ENCODE measurements around the gene NKPD1.

The NKPD1 gene

GRCh38 chr19:45175515-45176345, 14.9 kb upstream of the NKPD1 start:
- Histone ChIP-seq H3K4me1 (ENCODE audit: control insufficient read depth in 5 of 5, insufficient read depth in 5 of 5, low read length in 5 of 5) (peaks cover 8 to 41% (median 32%) of the 10 kb centered on the region in 5 donors), H3K27me3 (ENCODE audit: control insufficient read depth in 5 of 5, insufficient read depth in 4 of 5, low read length in 5 of 5) (peaks cover 0 to 3% (median 0%) of the 10 kb centered on the region in 5 donors), H3K4me3 (ENCODE audit: low read depth in 1 of 5, low read length in 5 of 5) (no peak overlapping the region), H3K9ac (ENCODE audit: low read length in 5 of 5) (no peak overlapping the region), H3K9me3 (ENCODE audit: control insufficient read depth in 5 of 5, low read length in 5 of 5) (no peaks in the 10 kb centered on the region), H3K36me3 (ENCODE audit: control insufficient read depth in 5 of 5, insufficient read depth in 5 of 5, low read length in 5 of 5) (peaks cover 0 to 3% (median 0%) of the 10 kb centered on the region in 5 donors), H3K27ac (ENCODE audit: low read depth, low read length) (no peak overlapping the region)

DNA sequence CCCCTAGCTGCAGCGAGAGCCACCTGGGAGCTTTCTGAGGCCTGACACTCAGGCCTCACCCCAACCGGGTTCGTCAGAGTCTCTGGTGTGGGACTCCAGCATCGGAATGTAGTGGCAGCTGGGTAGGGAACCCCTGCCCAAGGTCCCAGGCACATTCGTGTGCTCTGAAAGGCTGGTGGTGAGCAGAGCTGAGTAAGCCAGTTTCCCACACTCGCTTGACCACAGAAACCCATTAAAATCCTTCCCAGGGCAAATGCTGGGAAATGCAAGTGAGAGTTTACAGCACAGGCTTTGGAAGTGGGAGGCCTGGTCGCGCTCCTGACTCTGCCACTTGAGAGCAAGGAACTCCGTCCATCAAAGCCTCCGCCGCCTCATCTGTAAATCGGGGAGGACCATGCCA, 13.0 kb upstream of the NKPD1 start:
- peaks cover 0 to 3% (median 0%) of the 10 kb centered on the region in 5 donors for H3K27me3 ChIP-seq (ENCODE audit: control insufficient read depth in 5 of 5, insufficient read depth in 4 of 5, low read length in 5 of 5)
- peaks cover 0 to 2% (median 0%) of the 10 kb centered on the region in 5 donors for H3K36me3 ChIP-seq (ENCODE audit: control insufficient read depth in 5 of 5, insufficient read depth in 5 of 5, low read length in 5 of 5)
- no peaks in the 10 kb centered on the region for H3K9me3 ChIP-seq (ENCODE audit: control insufficient read depth in 5 of 5, low read length in 5 of 5)
- H3K4me3 ChIP-seq (ENCODE audit: low read depth in 1 of 5, low read length in 5 of 5), result no peak overlapping the region
- no peak overlapping the region for H3K27ac ChIP-seq (ENCODE audit: low read depth, low read length)
- peak overlapping the region in 1 of 5 donors; percentile 30 for H3K9ac ChIP-seq (ENCODE audit: low read length in 5 of 5)
- peaks cover 5 to 29% (median 17%) of the 10 kb centered on the region in 5 donors for H3K4me1 ChIP-seq (ENCODE audit: control insufficient read depth in 5 of 5, insufficient read depth in 5 of 5, low read length in 5 of 5)

GRCh38 chr19:45172611-45173208, 11.9 kb upstream of the NKPD1 start:
- H3K4me1 ChIP-seq (ENCODE audit: control insufficient read depth in 5 of 5, insufficient read depth in 5 of 5, low read length in 5 of 5), result peaks cover 3 to 28% (median 13%) of the 10 kb centered on the region in 5 donors
- H3K36me3 ChIP-seq (ENCODE audit: control insufficient read depth in 5 of 5, insufficient read depth in 5 of 5, low read length in 5 of 5), result peaks cover 0 to 2% (median 0%) of the 10 kb centered on the region in 5 donors
- no peaks in the 10 kb centered on the region for H3K9me3 ChIP-seq (ENCODE audit: control insufficient read depth in 5 of 5, low read length in 5 of 5)
- no peak overlapping the region for H3K4me3 ChIP-seq (ENCODE audit: low read depth in 1 of 5, low read length in 5 of 5)
- H3K9ac ChIP-seq (ENCODE audit: low read length in 5 of 5), result peak overlapping the region in 1 of 5 donors; percentile 11
- no peak overlapping the region for H3K27ac ChIP-seq (ENCODE audit: low read depth, low read length)
- no peaks in the 10 kb centered on the region for H3K27me3 ChIP-seq (ENCODE audit: control insufficient read depth in 5 of 5, insufficient read depth in 4 of 5, low read length in 5 of 5)

GRCh38 chr19:45172173-45172572, 11.4 kb upstream of the NKPD1 start:
- peaks cover 0 to 2% (median 0%) of the 10 kb centered on the region in 5 donors for H3K36me3 ChIP-seq (ENCODE audit: control insufficient read depth in 5 of 5, insufficient read depth in 5 of 5, low read length in 5 of 5)
- H3K27ac ChIP-seq (ENCODE audit: low read depth, low read length), result no peak overlapping the region
- no peak overlapping the region for H3K9ac ChIP-seq (ENCODE audit: low read length in 5 of 5)
- peaks cover 2 to 24% (median 8%) of the 10 kb centered on the region in 5 donors for H3K4me1 ChIP-seq (ENCODE audit: control insufficient read depth in 5 of 5, insufficient read depth in 5 of 5, low read length in 5 of 5)
- H3K4me3 ChIP-seq (ENCODE audit: low read depth in 1 of 5, low read length in 5 of 5), result no peak overlapping the region
- H3K9me3 ChIP-seq (ENCODE audit: control insufficient read depth in 5 of 5, low read length in 5 of 5), result no peaks in the 10 kb centered on the region
- no peaks in the 10 kb centered on the region for H3K27me3 ChIP-seq (ENCODE audit: control insufficient read depth in 5 of 5, insufficient read depth in 4 of 5, low read length in 5 of 5)

GRCh38 chr19:45171211-45171623, 10.4 kb upstream of the NKPD1 start:
- Histone ChIP-seq H3K4me1 (ENCODE audit: control insufficient read depth in 5 of 5, insufficient read depth in 5 of 5, low read length in 5 of 5) (peaks cover 0 to 32% (median 8%) of the 10 kb centered on the region in 5 donors), H3K4me3 (ENCODE audit: low read depth in 1 of 5, low read length in 5 of 5) (no peak overlapping the region), H3K27ac (ENCODE audit: low read depth, low read length) (no peak overlapping the region), H3K36me3 (ENCODE audit: control insufficient read depth in 5 of 5, insufficient read depth in 5 of 5, low read length in 5 of 5) (peaks cover 0 to 2% (median 0%) of the 10 kb centered on the region in 5 donors), H3K9ac (ENCODE audit: low read length in 5 of 5) (no peak overlapping the region), H3K27me3 (ENCODE audit: control insufficient read depth in 5 of 5, insufficient read depth in 4 of 5, low read length in 5 of 5) (no peaks in the 10 kb centered on the region), H3K9me3 (ENCODE audit: control insufficient read depth in 5 of 5, low read length in 5 of 5) (no peaks in the 10 kb centered on the region)

GRCh38 chr19:45170146-45171106, 9.6 kb upstream of the NKPD1 start:
- H3K4me3 ChIP-seq (ENCODE audit: low read depth in 1 of 5, low read length in 5 of 5), result no peak overlapping the region
- peaks cover 0 to 2% (median 0%) of the 10 kb centered on the region in 5 donors for H3K36me3 ChIP-seq (ENCODE audit: control insufficient read depth in 5 of 5, insufficient read depth in 5 of 5, low read length in 5 of 5)
- peaks cover 0 to 32% (median 8%) of the 10 kb centered on the region in 5 donors for H3K4me1 ChIP-seq (ENCODE audit: control insufficient read depth in 5 of 5, insufficient read depth in 5 of 5, low read length in 5 of 5)
- H3K9me3 ChIP-seq (ENCODE audit: control insufficient read depth in 5 of 5, low read length in 5 of 5), result no peaks in the 10 kb centered on the region
- H3K27me3 ChIP-seq (ENCODE audit: control insufficient read depth in 5 of 5, insufficient read depth in 4 of 5, low read length in 5 of 5), result no peaks in the 10 kb centered on the region
- H3K27ac ChIP-seq (ENCODE audit: low read depth, low read length), result no peak overlapping the region
- no peak overlapping the region for H3K9ac ChIP-seq (ENCODE audit: low read length in 5 of 5)

GRCh38 chr19:45169602-45170001, 8.8 kb upstream of the NKPD1 start:
- Histone ChIP-seq H3K9ac (ENCODE audit: low read length in 5 of 5) (no peak overlapping the region), H3K27ac (ENCODE audit: low read depth, low read length) (no peak overlapping the region), H3K4me3 (ENCODE audit: low read depth in 1 of 5, low read length in 5 of 5) (no peak overlapping the region), H3K9me3 (ENCODE audit: control insufficient read depth in 5 of 5, low read length in 5 of 5) (no peaks in the 10 kb centered on the region), H3K36me3 (ENCODE audit: control insufficient read depth in 5 of 5, insufficient read depth in 5 of 5, low read length in 5 of 5) (peaks cover 0 to 2% (median 0%) of the 10 kb centered on the region in 5 donors), H3K27me3 (ENCODE audit: control insufficient read depth in 5 of 5, insufficient read depth in 4 of 5, low read length in 5 of 5) (peaks cover 0 to 2% (median 0%) of the 10 kb centered on the region in 5 donors), H3K4me1 (ENCODE audit: control insufficient read depth in 5 of 5, insufficient read depth in 5 of 5, low read length in 5 of 5) (peaks cover 3 to 37% (median 14%) of the 10 kb centered on the region in 5 donors)

DNA sequence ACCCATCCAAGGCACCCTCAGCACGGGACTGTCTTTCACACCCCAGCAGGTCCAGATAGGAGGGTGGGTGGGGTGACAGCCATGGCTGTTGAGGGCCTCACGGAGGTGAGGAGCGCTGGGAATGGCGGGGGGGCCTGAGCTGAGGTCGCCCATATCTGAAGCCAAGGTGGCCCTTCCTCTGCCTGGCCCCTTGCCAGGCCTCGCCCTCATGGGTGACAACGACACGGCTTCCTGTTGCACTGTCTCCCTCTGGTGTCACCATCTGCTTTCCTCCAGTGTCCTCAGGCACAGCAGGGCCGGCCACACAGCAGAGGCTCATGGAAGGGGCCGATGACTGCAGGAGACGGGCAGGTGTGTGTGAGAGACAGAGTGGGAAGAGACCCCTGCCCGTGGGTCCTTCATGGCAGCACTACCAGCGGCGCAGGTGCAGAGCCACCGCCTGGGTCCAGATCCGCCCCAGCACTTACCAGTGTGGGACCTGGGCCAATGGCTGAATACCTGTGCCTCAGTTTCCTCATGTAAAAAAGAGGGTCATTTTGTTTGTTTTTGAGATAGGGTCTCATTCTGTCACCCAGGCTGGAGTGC, 8.1 kb upstream of the NKPD1 start:
- Histone ChIP-seq H3K27me3 (ENCODE audit: control insufficient read depth in 5 of 5, insufficient read depth in 4 of 5, low read length in 5 of 5) (peaks cover 0 to 4% (median 0%) of the 10 kb centered on the region in 5 donors), H3K4me1 (ENCODE audit: control insufficient read depth in 5 of 5, insufficient read depth in 5 of 5, low read length in 5 of 5) (peaks cover 3 to 42% (median 17%) of the 10 kb centered on the region in 5 donors), H3K36me3 (ENCODE audit: control insufficient read depth in 5 of 5, insufficient read depth in 5 of 5, low read length in 5 of 5) (peaks cover 0 to 2% (median 0%) of the 10 kb centered on the region in 5 donors), H3K9ac (ENCODE audit: low read length in 5 of 5) (no peak overlapping the region), H3K9me3 (ENCODE audit: control insufficient read depth in 5 of 5, low read length in 5 of 5) (no peaks in the 10 kb centered on the region), H3K27ac (ENCODE audit: low read depth, low read length) (no peak overlapping the region), H3K4me3 (ENCODE audit: low read depth in 1 of 5, low read length in 5 of 5) (no peak overlapping the region)

GRCh38 chr19:45166723-45167252, 6.0 kb upstream of the NKPD1 start:
- Histone ChIP-seq H3K4me3 (ENCODE audit: low read depth in 1 of 5, low read length in 5 of 5) (no peak overlapping the region), H3K9me3 (ENCODE audit: control insufficient read depth in 5 of 5, low read length in 5 of 5) (no peaks in the 10 kb centered on the region), H3K4me1 (ENCODE audit: control insufficient read depth in 5 of 5, insufficient read depth in 5 of 5, low read length in 5 of 5) (peaks cover 0 to 34% (median 13%) of the 10 kb centered on the region in 5 donors), H3K9ac (ENCODE audit: low read length in 5 of 5) (peak overlapping the region in 1 of 5 donors; percentile 20), H3K27ac (ENCODE audit: low read depth, low read length) (no peak overlapping the region), H3K36me3 (ENCODE audit: control insufficient read depth in 5 of 5, insufficient read depth in 5 of 5, low read length in 5 of 5) (peaks cover 0 to 2% (median 0%) of the 10 kb centered on the region in 5 donors), H3K27me3 (ENCODE audit: control insufficient read depth in 5 of 5, insufficient read depth in 4 of 5, low read length in 5 of 5) (peaks cover 9 to 14% (median 14%) of the 10 kb centered on the region in 5 donors)

All from subcutaneous abdominal adipose tissue (tissue), 5 donors.